Neural progenitor cell (in vitro differentiated cells): ENCODE measurements around the gene INSL6. TPM values are rescaled to one million over a fixed set of nuclear protein-coding genes. Genes with fewer than 3 reads are reported as not detected.

Experiments
- DNase-seq: peaks from one replicate; pipeline ENCODE4 v3.0.0-alpha.2; 2016; ENCODE audit warnings: low spot score
- H2AFZ ChIP-seq: fragments of 200-600 bp; sonication (generic); replicated peaks from 2 replicates; pipeline ENCODE4 v1.6.1; 2016; ENCODE audit warnings: antibody characterized with exemption
- H3F3A ChIP-seq: fragments of 200-600 bp; sonication (generic); 2 replicates; pipeline ENCODE4 v1.6.1; 2016; ENCODE audit warnings: antibody characterized with exemption, low read depth
- H3K27ac ChIP-seq: fragments of 200-600 bp; sonication (generic); 2 replicates; pipeline ENCODE4 v1.5.1; 2016; ENCODE audit warnings: mild to moderate bottlenecking
- H3K27me3 ChIP-seq: fragments of 200-600 bp; sonication (generic); 2 replicates; pipeline ENCODE4 v1.6.1; 2016; ENCODE audit warnings: mild to moderate bottlenecking, moderate library complexity
- H3K36me3 ChIP-seq: fragments of 200-600 bp; sonication (generic); 2 replicates; pipeline ENCODE4 v1.5.1; 2016
- H3K4me1 ChIP-seq: fragments of 200-600 bp; sonication (generic); 2 replicates; pipeline ENCODE4 v1.6.1; 2016; ENCODE audit warnings: mixed run types
- H3K4me2 ChIP-seq: fragments of 200-600 bp; sonication (generic); 2 replicates; pipeline ENCODE4 v1.6.1; 2016
- H3K4me3 ChIP-seq: fragments of 200-600 bp; sonication (generic); 2 replicates; pipeline ENCODE4 v1.5.1; 2016
- H3K79me2 ChIP-seq: fragments of 200-600 bp; sonication (generic); 2 replicates; pipeline ENCODE4 v1.6.1; 2016; ENCODE audit warnings: low read depth
- H3K9ac ChIP-seq: fragments of 200-600 bp; sonication (generic); 2 replicates; pipeline ENCODE4 v1.6.1; 2016
- H3K9me3 ChIP-seq: fragments of 200-600 bp; sonication (generic); 2 replicates; pipeline ENCODE4 v1.5.1; 2016; ENCODE audit warnings: low read depth
- H4K20me1 ChIP-seq: fragments of 200-600 bp; sonication (generic); 2 replicates; pipeline ENCODE4 v1.6.1; 2016; ENCODE audit warnings: low read depth
- H3K27ac Mint-ChIP-seq: 3 replicates; pipeline ENCODE4 v1.8.0; 2021; ENCODE audit warnings: mixed read lengths
- H3K27me3 Mint-ChIP-seq: 2 replicates; pipeline ENCODE4 v1.8.0; 2022; ENCODE audit warnings: low read depth, mild to moderate bottlenecking, inconsistent platforms, moderate library complexity, mixed read lengths; ENCODE audit not compliant: insufficient read depth
- H3K36me3 Mint-ChIP-seq: 3 replicates; pipeline ENCODE4 v1.8.0; 2021; ENCODE audit warnings: mixed read lengths
- H3K4me1 Mint-ChIP-seq: 3 replicates; pipeline ENCODE4 v1.8.0; 2021; ENCODE audit warnings: mixed read lengths
- H3K4me3 Mint-ChIP-seq: 3 replicates; pipeline ENCODE4 v1.8.0; 2021; ENCODE audit warnings: mild to moderate bottlenecking, moderate library complexity, mixed read lengths
- H3K9me3 Mint-ChIP-seq: 3 replicates; pipeline ENCODE4 v1.8.0; 2020; ENCODE audit warnings: mixed read lengths
- CTCF ChIP-seq: fragments of 200-600 bp; sonication (generic); IDR thresholded peaks from 2 replicates; pipeline ENCODE4 v1.5.1; 2017; ENCODE audit warnings: antibody characterized with exemption, mild to moderate bottlenecking
- EZH2 ChIP-seq: fragments of 200-600 bp; sonication (generic); IDR thresholded peaks from 2 replicates; pipeline ENCODE4 v1.6.1; 2017; ENCODE audit warnings: antibody characterized with exemption, mild to moderate bottlenecking, moderate library complexity
- EZH2phosphoT487 ChIP-seq: fragments of 200-600 bp; sonication (generic); IDR thresholded peaks from 2 replicates; pipeline ENCODE4 v1.6.1; 2017; ENCODE audit warnings: antibody characterized with exemption
- total RNA-seq: library from RNA; depleted of rRNA; stranded (reverse); fragments of >200 nt; gene quantifications from 2 replicates; pipeline ENCODE4 v1.2.3, GENCODE V29; 2015; ENCODE audit warnings: low replicate concordance

INSL6 gene, protein sequence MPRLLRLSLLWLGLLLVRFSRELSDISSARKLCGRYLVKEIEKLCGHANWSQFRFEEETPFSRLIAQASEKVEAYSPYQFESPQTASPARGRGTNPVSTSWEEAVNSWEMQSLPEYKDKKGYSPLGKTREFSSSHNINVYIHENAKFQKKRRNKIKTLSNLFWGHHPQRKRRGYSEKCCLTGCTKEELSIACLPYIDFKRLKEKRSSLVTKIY
- total RNA-seq = not detected in 2 replicates

- Mint-ChIP-seq H3K4me1 (no peaks in the 10 kb centered on the region), H3K27ac (no peak within 1 kb of the TSS), H3K36me3 (no peaks in the 10 kb centered on the region), H3K27me3 (no peaks in the 10 kb centered on the region), H3K4me3 (no peak within 1 kb of the TSS), H3K9me3 (no peaks in the 10 kb centered on the region)
- Histone ChIP-seq H3K27me3 (no peaks in the 10 kb centered on the region), H4K20me1 (no peaks in the 10 kb centered on the region), H3K27ac (no peak within 1 kb of the TSS), H3K9me3 (no peaks in the 10 kb centered on the region), H3K4me3 (no peak within 1 kb of the TSS), H3K4me2 (no peak within 1 kb of the TSS), H3K4me1 (no peaks in the 10 kb centered on the region), H2AFZ (no peak within 1 kb of the TSS), H3K79me2 (no peaks in the 10 kb centered on the region), H3K36me3 (no peaks in the 10 kb centered on the region), H3K9ac (no peak within 1 kb of the TSS), H3F3A (no peaks in the 10 kb centered on the region)
- no peak for DNase-seq
- TF ChIP-seq EZH2phosphoT487 (no peak), EZH2 (no peak), CTCF (no peak)
Observed at GRCh38 chr9:5185220-5185840, at the start of gene INSL6. Gene INSL6 (minus strand): TSS chr9:5185639. CDS start chr9:5185602, 37 bp downstream.

- DNase-seq = no peak
- no peak within 1 kb of the TSS for H3K4me3 Mint-ChIP-seq
- Histone ChIP-seq H3F3A (no peaks in the 10 kb centered on the region), H3K9me3 (no peaks in the 10 kb centered on the region), H3K4me2 (no peak within 1 kb of the TSS), H4K20me1 (no peaks in the 10 kb centered on the region), H3K36me3 (no peaks in the 10 kb centered on the region), H3K27me3 (no peaks in the 10 kb centered on the region), H3K4me3 (no peak within 1 kb of the TSS), H3K9ac (no peak within 1 kb of the TSS), H3K4me1 (no peaks in the 10 kb centered on the region), H2AFZ (no peak within 1 kb of the TSS), H3K79me2 (no peaks in the 10 kb centered on the region), H3K27ac (no peak within 1 kb of the TSS)
- no peaks in the 10 kb centered on the region for H3K4me1 Mint-ChIP-seq
- peaks cover 2% of the 10 kb centered on the region for H3K27me3 Mint-ChIP-seq
- TF ChIP-seq EZH2 (no peak), EZH2phosphoT487 (no peak), CTCF (no peak)
- H3K27ac Mint-ChIP-seq = no peak within 1 kb of the TSS
- no peaks in the 10 kb centered on the region for H3K9me3 Mint-ChIP-seq
- no peaks in the 10 kb centered on the region for H3K36me3 Mint-ChIP-seq
Observed at GRCh38 chr9:5231212-5231611, 45.8 kb upstream of the INSL6 start, which contains the start of gene INSL4. Gene INSL4 (plus strand): TSS chr9:5231419. CDS start chr9:5231524, 105 bp downstream.

GRCh38 chr9:5230554-5230953, 45.1 kb upstream of the INSL6 start:
- no peaks in the 10 kb centered on the region for H3K9me3 Mint-ChIP-seq
- H3K27me3 Mint-ChIP-seq = peaks cover 2% of the 10 kb centered on the region
- Histone ChIP-seq H3K27me3 (no peaks in the 10 kb centered on the region), H4K20me1 (no peaks in the 10 kb centered on the region), H3K79me2 (no peaks in the 10 kb centered on the region), H3K27ac (no peak overlapping the region), H3K9ac (no peak overlapping the region), H3K4me2 (no peak overlapping the region), H2AFZ (no peak overlapping the region), H3K9me3 (no peaks in the 10 kb centered on the region), H3K36me3 (no peaks in the 10 kb centered on the region), H3F3A (no peaks in the 10 kb centered on the region), H3K4me3 (no peak overlapping the region), H3K4me1 (no peaks in the 10 kb centered on the region)
- DNase-seq = no peak
- TF ChIP-seq CTCF = no peak
- no peak for TF ChIP-seq EZH2
- TF ChIP-seq EZH2phosphoT487 = no peak
- no peaks in the 10 kb centered on the region for H3K36me3 Mint-ChIP-seq
- H3K4me3 Mint-ChIP-seq = no peak overlapping the region
- H3K4me1 Mint-ChIP-seq = no peaks in the 10 kb centered on the region
- no peak overlapping the region for H3K27ac Mint-ChIP-seq
